ENCODE results near the gene KIF24.
"Not testable (repeated sequence)": the region's sequence is repeated elsewhere in the genome, so short reads cannot be mapped to it uniquely, and the experiment has no call there.

Gene KIF24

DNA sequence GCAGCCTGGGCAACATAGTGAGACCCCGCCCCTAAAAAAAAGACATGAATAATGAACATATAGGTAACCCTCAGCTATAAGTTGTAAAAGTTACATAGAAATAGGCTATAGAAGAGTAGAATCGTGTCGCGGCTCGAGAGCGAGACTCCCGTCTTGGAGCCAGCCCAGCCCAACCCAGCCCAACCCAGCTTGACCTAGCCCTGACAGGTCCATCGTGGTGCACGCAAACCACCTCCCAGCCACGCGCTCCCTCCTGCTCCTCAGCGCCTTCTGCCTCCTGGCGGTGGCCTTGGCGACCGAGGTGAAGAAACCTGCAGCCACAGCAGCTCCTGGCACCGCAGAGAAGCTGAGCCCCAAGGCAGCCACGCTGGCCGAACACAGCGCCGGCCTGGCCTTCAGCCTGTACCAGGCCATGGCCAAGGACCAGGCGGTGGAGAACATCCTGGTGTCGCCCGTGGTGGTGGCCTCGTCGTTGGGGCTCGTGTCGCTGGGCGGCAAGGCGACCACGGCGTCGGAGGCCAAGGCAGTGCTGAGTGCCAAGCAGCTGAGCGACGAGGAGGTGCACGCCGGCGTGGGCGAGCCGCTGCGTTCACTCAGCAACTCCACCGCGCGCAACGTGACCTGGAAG lies 10.8 kb downstream of the KIF24 start:
- TF ChIP-seq, protein P1, sequence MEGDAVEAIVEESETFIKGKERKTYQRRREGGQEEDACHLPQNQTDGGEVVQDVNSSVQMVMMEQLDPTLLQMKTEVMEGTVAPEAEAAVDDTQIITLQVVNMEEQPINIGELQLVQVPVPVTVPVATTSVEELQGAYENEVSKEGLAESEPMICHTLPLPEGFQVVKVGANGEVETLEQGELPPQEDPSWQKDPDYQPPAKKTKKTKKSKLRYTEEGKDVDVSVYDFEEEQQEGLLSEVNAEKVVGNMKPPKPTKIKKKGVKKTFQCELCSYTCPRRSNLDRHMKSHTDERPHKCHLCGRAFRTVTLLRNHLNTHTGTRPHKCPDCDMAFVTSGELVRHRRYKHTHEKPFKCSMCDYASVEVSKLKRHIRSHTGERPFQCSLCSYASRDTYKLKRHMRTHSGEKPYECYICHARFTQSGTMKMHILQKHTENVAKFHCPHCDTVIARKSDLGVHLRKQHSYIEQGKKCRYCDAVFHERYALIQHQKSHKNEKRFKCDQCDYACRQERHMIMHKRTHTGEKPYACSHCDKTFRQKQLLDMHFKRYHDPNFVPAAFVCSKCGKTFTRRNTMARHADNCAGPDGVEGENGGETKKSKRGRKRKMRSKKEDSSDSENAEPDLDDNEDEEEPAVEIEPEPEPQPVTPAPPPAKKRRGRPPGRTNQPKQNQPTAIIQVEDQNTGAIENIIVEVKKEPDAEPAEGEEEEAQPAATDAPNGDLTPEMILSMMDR (conservative IDR thresholded peaks at IDR 0.05; ENCODE audit: low read depth, low read length) = no peak
- no peak overlapping the region for H3K4me3 ChIP-seq (ENCODE audit: low read depth, low read length)
- DNase-seq (ENCODE audit: low read depth) = no peak

DNA sequence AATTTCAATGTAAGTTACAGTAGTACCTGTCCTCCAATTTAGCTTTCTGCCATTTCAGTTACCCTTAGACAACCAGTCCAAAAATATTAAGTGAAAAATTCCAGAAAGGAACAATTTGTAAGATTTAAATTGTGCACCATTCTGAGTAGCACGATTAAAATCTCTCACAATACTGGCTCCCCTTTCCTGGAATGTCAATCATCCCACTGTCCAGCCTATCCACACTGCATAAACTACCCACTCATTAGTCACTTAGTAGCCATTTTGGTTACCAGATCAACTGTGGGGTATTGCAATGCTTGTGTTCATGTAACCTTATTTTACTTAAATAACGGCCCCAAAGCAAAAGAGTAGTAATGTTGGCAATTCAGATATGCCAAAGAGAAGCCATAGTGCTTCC lies 11.6 kb downstream of the KIF24 start:
- H3K4me3 ChIP-seq (ENCODE audit: low read depth, low read length) = no peak overlapping the region
- DNase-seq (ENCODE audit: low read depth) = no peak
- TF ChIP-seq, protein P1 (conservative IDR thresholded peaks at IDR 0.05; ENCODE audit: low read depth, low read length) = no peak

DNA sequence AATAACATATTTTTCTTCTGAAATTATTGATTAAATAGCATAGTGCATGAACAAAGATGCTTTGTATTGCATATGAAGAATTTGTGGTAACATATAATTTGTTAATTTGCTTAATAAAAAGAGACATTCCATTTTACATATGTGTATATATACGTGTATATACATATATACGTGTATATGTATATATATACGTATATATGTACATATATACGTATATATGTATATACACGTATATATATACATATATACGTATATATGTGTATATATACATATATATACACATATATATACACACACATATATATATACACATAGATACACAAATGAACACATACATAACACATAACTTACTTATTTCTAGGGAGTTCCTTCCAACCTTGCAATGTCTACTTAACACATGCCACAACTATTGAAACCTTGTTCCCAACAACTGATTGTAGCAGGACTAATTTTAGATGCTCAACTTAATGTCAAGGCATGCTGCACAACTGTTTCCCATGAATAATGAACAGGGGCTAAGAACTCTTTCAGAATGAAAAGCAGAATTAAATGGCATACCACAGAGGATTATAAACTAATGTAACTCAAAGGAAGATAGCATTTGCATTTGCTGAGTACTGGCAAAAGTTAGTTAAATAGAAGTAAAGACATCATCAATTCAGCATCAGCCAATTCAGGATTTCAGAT lies 17.4 kb downstream of the KIF24 start:
- H3K4me3 ChIP-seq (ENCODE audit: low read depth, low read length) = no peak overlapping the region
- no peak for DNase-seq (ENCODE audit: low read depth)
- TF ChIP-seq, protein P1 (conservative IDR thresholded peaks at IDR 0.05; ENCODE audit: low read depth, low read length) = no peak

DNA sequence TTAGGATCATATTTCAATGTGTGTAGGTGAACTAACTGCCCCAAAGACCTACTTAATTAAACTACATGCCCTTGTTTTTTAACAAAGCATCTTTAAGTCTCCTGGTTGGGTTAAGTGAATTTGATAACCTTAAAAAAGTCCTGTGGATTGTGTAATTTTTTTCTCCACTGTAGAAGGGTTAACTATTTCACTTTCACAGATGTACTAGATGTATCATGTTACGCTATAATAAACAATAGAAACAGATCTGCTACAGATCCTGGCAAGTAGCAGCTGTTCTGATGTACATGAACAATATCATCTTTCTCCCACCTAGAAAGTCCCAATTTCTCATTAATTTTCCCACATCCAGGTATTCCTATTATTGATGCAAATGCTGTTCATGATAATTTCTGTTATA lies 18.9 kb downstream of the KIF24 start:
- TF ChIP-seq, protein P1 (conservative IDR thresholded peaks at IDR 0.05; ENCODE audit: low read depth, low read length) = no peak
- peak; percentile 54 for DNase-seq (ENCODE audit: low read depth)
- no peak overlapping the region for H3K4me3 ChIP-seq (ENCODE audit: low read depth, low read length)

DNA sequence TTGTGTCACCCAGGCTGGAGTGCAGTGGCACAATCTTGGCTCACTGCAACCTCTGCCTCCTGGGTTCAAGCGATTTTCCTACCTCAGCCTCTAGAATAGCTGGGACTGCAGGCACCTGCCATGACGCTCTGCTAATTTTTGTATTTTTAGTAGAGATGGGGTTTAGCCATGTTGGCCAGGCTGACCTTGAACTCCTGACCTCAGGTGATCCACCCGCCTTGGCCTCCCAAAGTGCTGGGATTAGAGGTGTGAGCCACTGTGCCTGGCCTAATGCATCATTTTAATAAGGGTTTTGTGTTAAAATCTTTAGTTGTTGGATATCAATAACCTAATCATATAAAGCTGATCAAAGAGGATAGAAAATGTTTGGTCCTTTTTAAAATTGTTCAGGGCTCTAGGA lies 20.8 kb downstream of the KIF24 start:
- not testable (repeated sequence) for H3K4me3 ChIP-seq (ENCODE audit: low read depth, low read length); DNase-seq (ENCODE audit: low read depth)

DNA sequence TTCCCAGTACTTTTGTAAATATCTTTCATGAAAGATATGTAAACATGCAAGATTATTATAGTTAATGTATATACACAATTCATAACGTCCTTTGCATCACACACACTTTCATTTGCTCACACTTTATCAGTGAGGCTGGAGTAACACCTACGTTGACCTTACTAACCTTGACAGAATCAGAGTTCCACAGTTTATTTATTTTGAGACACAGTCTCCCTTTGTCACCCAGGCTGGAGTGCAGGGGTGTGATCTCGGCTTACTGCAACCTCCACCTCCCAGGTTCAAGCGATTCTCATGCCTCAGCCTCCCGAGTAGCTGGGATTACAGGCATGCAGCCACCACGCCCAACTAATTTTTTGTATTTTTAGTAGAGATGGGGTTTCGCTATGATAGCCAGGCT lies 28.0 kb downstream of the KIF24 start:
- not testable (repeated sequence) for H3K4me3 ChIP-seq (ENCODE audit: low read depth, low read length); DNase-seq (ENCODE audit: low read depth)

DNA sequence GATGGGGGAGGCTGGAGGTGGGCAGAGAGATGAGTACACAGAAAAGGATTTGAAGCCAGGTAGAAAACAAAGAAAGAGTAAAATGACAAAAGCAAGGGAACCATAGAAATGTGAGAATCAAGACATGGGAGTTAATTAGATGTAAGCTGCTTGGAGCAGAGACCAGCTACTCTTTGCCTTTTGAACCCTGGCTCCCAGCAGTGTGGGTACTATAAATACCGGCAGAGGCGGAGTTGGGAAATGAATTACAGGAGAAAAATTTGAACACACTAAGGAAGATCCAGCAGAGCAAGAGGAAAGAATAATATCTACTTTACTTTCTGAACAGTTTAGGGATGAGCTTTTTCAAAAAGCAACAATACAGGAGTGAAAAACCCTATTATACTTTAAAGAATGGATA lies 36.5 kb downstream of the KIF24 start:
- DNase-seq (ENCODE audit: low read depth) = no peak
- H3K4me3 ChIP-seq (ENCODE audit: low read depth, low read length) = no peak overlapping the region
- TF ChIP-seq, protein P1 (conservative IDR thresholded peaks at IDR 0.05; ENCODE audit: low read depth, low read length) = no peak

DNA sequence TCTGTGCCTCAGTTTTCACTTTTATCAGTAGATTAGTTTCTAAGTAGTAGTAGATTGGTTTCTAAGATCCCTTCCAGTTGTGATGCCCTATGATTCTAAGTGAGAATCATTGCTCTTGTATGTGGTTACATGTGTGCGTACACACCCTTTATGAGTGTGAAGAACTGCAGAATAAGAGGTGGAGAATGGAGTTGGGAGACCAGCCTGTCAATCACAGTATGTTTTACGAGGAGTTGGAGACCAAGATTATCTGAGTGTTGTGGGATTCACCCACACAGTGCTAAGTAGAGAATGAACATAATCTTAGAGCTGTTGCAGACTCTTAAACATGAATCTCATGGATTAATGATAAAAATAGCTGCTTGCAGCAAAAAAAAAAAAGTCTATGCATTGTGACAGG lies 37.6 kb downstream of the KIF24 start:
- H3K4me3 ChIP-seq (ENCODE audit: low read depth, low read length) = no peak overlapping the region
- TF ChIP-seq, protein P1 (conservative IDR thresholded peaks at IDR 0.05; ENCODE audit: low read depth, low read length) = no peak
- DNase-seq (ENCODE audit: low read depth) = no peak
